Measurements from ENCODE around the gene CACNG8.

CACNG8 gene

DNA sequence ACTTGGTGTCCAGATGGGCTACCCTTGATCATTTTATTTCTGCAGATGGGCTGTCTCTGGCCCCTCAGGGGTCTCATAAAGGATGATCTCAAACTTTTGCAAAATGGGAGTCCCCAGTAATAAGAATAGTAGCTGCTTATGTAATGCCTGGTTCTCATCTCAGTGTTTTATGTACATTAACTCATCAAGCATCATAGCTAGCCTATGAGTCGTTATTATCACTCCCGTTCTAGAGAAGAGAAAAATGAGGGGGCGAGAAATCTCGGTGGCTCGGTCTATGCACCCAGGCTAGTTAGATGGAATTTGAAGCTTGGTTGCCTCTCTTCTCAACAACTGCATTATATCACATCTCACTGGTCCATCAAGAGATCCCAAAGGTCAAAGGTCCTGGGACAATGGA lies 32.1 kb downstream of the CACNG8 start:
- Histone ChIP-seq H3K4me3 (ENCODE audit: low read length) (no peak overlapping the region), H3K27me3 (ENCODE audit: insufficient read depth, low read length) (peaks cover 71% of the 10 kb centered on the region), H3K9ac (ENCODE audit: low read depth, low read length) (no peak overlapping the region), H3K27ac (ENCODE audit: low read length) (no peak overlapping the region), H3K9me3 (ENCODE audit: insufficient read depth, low read depth, low read length) (no peaks in the 10 kb centered on the region), H3K36me3 (ENCODE audit: insufficient read depth, low read depth, low read length) (no peaks in the 10 kb centered on the region), H3K4me1 (ENCODE audit: insufficient read depth, low read length) (peaks cover 4% of the 10 kb centered on the region; the same call in 1 of the 2 replicates)

DNA sequence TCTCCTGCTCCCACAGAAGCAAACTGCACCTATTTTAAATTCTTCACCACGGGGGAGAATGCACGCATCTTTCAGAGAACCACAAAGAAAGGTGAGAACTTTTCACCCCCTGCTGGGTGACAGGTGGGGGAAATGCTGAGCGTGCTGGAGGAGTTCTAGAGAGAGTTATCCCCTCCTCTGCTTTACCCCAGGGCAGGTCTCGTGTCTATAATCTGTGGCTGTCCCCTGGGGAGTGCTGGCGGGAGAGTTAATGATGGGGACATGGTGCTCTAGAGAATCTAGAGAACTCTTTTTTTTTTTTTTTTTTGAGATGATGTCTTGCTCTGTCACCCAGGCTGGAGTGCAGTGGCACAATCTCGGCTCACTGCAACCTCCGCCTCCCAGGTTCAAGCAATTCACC lies 35.5 kb downstream of the CACNG8 start:
- Histone ChIP-seq H3K9me3 (ENCODE audit: insufficient read depth, low read depth, low read length) (no peaks in the 10 kb centered on the region), H3K9ac (ENCODE audit: low read depth, low read length) (no peak overlapping the region), H3K4me1 (ENCODE audit: insufficient read depth, low read length) (peaks cover 4% of the 10 kb centered on the region; the same call in 1 of the 2 replicates), H3K36me3 (ENCODE audit: insufficient read depth, low read depth, low read length) (no peaks in the 10 kb centered on the region), H3K27me3 (ENCODE audit: insufficient read depth, low read length) (peaks cover 66% of the 10 kb centered on the region), H3K4me3 (ENCODE audit: low read length) (no peak overlapping the region), H3K27ac (ENCODE audit: low read length) (no peak overlapping the region)

DNA sequence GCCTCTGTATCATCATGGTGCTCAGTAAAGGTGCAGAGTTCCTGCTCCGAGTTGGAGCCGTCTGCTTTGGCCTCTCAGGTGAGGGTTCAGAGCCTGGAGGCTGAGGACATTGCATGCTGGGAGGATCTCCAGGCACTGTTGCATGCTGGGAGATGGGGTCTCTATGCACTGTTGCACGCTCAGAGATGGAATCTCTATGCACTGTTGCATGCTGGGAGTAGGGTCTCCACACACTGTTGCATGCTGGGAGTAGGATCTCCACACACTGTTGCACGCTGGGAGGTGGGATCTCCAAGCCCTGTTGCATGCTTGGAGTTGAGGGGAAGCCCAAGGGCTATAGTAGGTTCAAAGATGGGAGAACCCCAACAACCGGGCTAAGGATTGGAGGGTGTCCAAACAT lies 37.0 kb downstream of the CACNG8 start:
- H3K4me1 ChIP-seq (ENCODE audit: insufficient read depth, low read length): peaks cover 4% of the 10 kb centered on the region; the same call in 1 of the 2 replicates
- H3K27ac ChIP-seq (ENCODE audit: low read length): no peak overlapping the region
- H3K4me3 ChIP-seq (ENCODE audit: low read length): no peak overlapping the region
- H3K9me3 ChIP-seq (ENCODE audit: insufficient read depth, low read depth, low read length): no peaks in the 10 kb centered on the region
- H3K27me3 ChIP-seq (ENCODE audit: insufficient read depth, low read length): peaks cover 52% of the 10 kb centered on the region
- no peaks in the 10 kb centered on the region for H3K36me3 ChIP-seq (ENCODE audit: insufficient read depth, low read depth, low read length)
- H3K9ac ChIP-seq (ENCODE audit: low read depth, low read length): no peak overlapping the region

DNA sequence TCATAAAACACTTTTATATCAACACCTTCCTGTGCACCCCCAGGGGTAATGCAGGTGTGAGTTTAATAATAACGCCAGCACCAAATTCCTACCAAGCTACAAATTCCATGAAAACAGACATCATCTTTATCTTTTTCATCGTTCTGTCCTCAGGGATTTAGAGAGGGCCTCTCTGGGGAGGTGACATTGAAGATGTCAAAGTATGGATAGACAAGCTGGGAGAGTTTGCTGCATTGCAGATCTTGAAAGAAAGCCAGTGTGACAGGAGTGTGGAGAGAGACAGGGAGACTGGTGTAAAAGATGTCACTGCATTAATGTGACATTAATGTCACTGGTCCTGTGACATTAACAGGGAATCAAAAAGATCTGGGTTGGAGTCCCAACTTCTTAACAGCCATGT lies 38.8 kb downstream of the CACNG8 start:
- Histone ChIP-seq H3K27ac (ENCODE audit: low read length) (no peak overlapping the region), H3K27me3 (ENCODE audit: insufficient read depth, low read length) (peaks cover 36% of the 10 kb centered on the region), H3K36me3 (ENCODE audit: insufficient read depth, low read depth, low read length) (no peaks in the 10 kb centered on the region)

DNA sequence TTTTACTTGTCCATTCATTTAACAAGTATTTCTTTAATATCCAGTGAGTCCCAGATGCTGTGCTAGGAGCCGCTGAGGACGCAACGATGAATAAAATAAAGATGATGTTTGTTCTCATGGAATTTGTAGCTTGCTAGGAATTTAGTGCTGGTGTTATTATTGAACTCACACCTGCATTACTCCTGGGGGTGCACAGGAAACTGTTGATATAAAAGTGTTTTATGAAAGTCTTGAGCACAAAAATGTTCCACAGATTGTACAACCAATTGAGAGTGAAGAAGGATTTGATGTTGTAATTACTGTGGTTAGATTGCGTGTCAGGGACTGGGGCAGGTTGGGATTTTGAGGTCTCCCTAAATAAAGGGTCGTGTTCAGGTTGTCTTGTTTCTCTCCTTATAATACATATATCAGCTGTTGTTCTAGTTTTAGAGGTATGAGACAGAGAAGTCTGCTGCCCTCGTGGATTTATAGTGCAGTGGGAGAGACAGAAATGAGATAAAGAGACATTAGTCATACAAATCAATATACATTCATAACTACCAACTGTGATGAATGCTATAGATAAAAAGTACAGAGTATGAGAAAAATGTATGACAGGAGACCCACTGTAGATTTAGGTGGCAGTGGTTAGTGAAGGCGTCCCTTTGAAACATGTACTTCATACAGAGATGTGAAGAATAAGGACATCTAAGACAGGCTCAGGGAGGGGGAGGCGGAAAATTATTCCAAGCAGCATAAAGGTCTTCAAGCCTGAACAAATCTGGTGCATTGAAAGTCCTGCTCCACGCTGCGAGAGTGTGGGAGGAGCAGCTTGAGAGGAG lies 40.0 kb downstream of the CACNG8 start:
- Histone ChIP-seq H3K27ac (ENCODE audit: low read length) (no peak overlapping the region), H3K9ac (ENCODE audit: low read depth, low read length) (no peak overlapping the region), H3K4me3 (ENCODE audit: low read length) (no peak overlapping the region), H3K27me3 (ENCODE audit: insufficient read depth, low read length) (peaks cover 28% of the 10 kb centered on the region), H3K36me3 (ENCODE audit: insufficient read depth, low read depth, low read length) (no peaks in the 10 kb centered on the region), H3K4me1 (ENCODE audit: insufficient read depth, low read length) (peaks cover 4% of the 10 kb centered on the region; the same call in 1 of the 2 replicates), H3K9me3 (ENCODE audit: insufficient read depth, low read depth, low read length) (no peaks in the 10 kb centered on the region)

More for the DNA sequence above, 38.8 kb downstream of the CACNG8 start:
- Histone ChIP-seq H3K9me3 (ENCODE audit: insufficient read depth, low read depth, low read length) (no peaks in the 10 kb centered on the region), H3K4me1 (ENCODE audit: insufficient read depth, low read length) (peaks cover 4% of the 10 kb centered on the region; the same call in 1 of the 2 replicates), H3K4me3 (ENCODE audit: low read length) (no peak overlapping the region), H3K9ac (ENCODE audit: low read depth, low read length) (no peak overlapping the region)

DNA sequence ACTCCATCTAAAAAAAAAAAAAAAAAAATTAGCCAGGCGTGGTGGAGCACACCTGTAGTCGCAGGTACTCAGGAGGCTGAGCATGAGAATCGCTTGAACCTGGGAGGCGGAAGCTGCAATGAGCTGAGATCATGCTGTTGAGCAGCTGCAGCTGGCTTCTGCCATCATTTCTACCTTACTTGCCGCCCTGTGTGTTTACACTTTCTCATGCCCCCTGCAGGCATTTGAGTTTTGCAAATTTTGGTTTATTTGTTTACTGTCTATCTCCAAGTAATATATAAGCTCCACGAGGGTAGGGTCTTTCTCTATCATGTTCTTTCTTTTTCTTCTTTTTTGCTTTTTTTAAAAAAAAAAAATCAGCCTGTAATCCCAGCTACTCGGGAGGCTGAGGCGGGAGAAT lies 46.7 kb downstream of the CACNG8 start:
- H3K27ac ChIP-seq (ENCODE audit: low read length): no peak overlapping the region
- H3K4me1 ChIP-seq (ENCODE audit: insufficient read depth, low read length): no peaks in the 10 kb centered on the region

DNA sequence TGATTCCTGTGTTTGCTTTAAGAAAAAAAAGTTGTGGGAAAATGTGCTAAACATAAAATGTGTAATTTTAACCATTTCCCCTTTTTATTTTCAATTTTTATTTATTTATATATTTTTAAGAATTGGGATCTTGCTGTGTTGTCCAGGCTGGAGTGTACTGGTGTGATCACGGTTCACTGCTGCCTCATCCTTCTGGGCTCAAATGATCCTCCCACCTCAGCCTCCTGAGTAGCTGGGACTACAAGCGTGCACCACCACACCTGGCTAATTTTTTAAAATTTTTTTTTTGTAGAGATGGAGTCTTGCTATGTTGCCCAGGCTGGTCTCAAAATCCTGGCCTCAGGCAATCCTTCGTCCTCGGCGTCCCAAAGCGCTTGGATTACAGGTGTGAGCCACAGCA lies 47.7 kb downstream of the CACNG8 start:
- Histone ChIP-seq H3K9ac (ENCODE audit: low read depth, low read length) (no peak overlapping the region), H3K9me3 (ENCODE audit: insufficient read depth, low read depth, low read length) (no peaks in the 10 kb centered on the region), H3K27ac (ENCODE audit: low read length) (no peak overlapping the region), H3K27me3 (ENCODE audit: insufficient read depth, low read length) (no peaks in the 10 kb centered on the region), H3K4me3 (ENCODE audit: low read length) (no peak overlapping the region), H3K36me3 (ENCODE audit: insufficient read depth, low read depth, low read length) (no peaks in the 10 kb centered on the region), H3K4me1 (ENCODE audit: insufficient read depth, low read length) (no peaks in the 10 kb centered on the region)

More for the DNA sequence above, 46.7 kb downstream of the CACNG8 start:
- no peaks in the 10 kb centered on the region for H3K36me3 ChIP-seq (ENCODE audit: insufficient read depth, low read depth, low read length)
- H3K9ac ChIP-seq (ENCODE audit: low read depth, low read length): no peak overlapping the region
- no peak overlapping the region for H3K4me3 ChIP-seq (ENCODE audit: low read length)
- no peaks in the 10 kb centered on the region for H3K27me3 ChIP-seq (ENCODE audit: insufficient read depth, low read length)
- no peaks in the 10 kb centered on the region for H3K9me3 ChIP-seq (ENCODE audit: insufficient read depth, low read depth, low read length)

DNA sequence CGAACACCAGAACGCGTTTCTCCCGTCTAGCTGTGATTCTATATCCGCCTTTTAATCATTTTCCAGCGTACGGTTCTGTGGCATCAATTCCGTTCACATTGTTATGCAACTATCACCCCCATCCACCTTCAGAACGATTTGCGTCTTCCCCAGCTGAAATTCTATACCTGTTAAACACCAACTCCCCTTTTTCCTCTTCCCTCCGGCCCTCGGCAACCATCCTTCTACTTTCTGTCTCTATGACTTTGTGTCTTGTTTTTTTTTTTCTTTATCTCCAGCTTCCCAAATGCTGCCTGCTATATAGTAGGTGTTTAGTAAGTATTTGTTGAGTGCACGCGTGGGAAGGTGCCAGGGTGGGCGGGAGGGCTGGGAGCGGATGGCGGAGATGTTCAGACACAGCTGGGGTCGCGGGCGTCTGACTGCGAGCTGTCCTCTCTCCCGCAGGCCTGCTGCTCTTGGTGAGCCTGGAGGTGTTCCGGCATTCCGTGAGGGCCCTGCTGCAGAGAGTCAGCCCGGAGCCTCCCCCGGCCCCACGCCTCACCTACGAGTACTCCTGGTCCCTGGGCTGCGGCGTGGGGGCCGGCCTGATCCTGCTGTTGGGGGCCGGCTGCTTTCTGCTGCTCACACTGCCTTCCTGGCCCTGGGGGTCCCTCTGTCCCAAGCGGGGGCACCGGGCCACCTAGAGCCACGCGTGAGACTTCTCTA lies 48.9 kb downstream of the CACNG8 start:
- H3K9me3 ChIP-seq (ENCODE audit: insufficient read depth, low read depth, low read length): no peaks in the 10 kb centered on the region
- H3K27me3 ChIP-seq (ENCODE audit: insufficient read depth, low read length): no peaks in the 10 kb centered on the region
- no peaks in the 10 kb centered on the region for H3K36me3 ChIP-seq (ENCODE audit: insufficient read depth, low read depth, low read length)
- H3K9ac ChIP-seq (ENCODE audit: low read depth, low read length): no peak overlapping the region; the same call in 1 of the 2 replicates
- H3K27ac ChIP-seq (ENCODE audit: low read length): no peak overlapping the region
- peak overlapping the region; percentile 40; the same call in 1 of the 2 replicates for H3K4me3 ChIP-seq (ENCODE audit: low read length)
- no peaks in the 10 kb centered on the region for H3K4me1 ChIP-seq (ENCODE audit: insufficient read depth, low read length)

DNA sequence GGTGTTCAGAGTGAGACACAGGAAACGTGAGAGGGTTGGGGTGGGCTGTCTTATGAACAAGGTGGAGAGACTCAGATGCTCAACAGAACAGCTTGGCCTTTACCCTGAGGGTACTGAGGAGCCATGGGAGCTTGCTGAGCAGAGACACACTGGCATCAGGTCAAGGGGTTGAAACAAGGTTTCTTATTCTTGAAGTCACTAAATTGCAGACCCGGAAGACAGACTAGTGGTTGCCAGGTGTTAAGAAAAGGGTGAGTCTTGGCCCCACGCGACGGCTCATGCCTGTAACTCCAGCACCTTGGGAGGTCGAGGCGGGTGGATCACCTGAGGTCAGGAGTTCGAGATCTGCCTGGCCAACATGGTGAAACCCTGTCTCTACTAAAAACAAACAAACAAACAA lies 51.1 kb downstream of the CACNG8 start:
- no peak overlapping the region for H3K27ac ChIP-seq (ENCODE audit: low read length)
- H3K9me3 ChIP-seq (ENCODE audit: insufficient read depth, low read depth, low read length): no peaks in the 10 kb centered on the region

DNA sequence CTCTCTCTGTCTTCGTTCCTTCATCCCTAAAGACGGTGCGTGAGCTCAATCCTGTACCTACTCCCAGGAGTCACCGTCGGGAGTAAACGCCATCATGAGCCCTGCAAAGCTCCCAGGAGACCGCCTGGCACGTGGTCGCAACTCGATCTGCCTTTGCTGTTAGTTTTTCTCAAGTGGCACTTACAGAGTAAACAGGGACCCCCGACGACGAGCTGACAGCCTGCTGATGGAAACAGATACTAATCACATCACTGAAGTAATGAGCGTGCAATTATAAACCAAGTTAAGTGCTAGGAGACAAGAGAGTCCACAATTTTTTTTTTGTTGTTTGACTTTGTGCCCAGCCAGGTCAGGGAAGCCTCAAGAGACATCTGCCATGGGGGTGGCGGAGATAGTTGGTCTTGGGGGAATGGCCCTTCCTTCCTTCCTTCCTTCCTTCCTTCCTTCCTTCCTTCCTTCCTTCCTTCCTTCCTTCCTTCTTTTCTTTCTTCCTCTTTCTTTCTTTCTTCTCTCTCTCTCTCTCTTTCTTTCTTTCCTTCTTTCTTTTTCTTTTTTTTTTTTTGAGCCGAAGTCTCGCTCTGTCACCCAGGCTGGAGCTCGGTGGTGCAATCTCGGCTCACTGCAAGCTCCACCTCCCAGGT lies 52.3 kb downstream of the CACNG8 start:
- Histone ChIP-seq H3K27me3 (ENCODE audit: insufficient read depth, low read length) (no peaks in the 10 kb centered on the region), H3K36me3 (ENCODE audit: insufficient read depth, low read depth, low read length) (no peaks in the 10 kb centered on the region), H3K4me3 (ENCODE audit: low read length) (no peak overlapping the region), H3K9ac (ENCODE audit: low read depth, low read length) (no peak overlapping the region), H3K27ac (ENCODE audit: low read length) (no peak overlapping the region), H3K9me3 (ENCODE audit: insufficient read depth, low read depth, low read length) (no peaks in the 10 kb centered on the region), H3K4me1 (ENCODE audit: insufficient read depth, low read length) (no peaks in the 10 kb centered on the region)

More for the DNA sequence above, 51.1 kb downstream of the CACNG8 start:
- H3K4me1 ChIP-seq (ENCODE audit: insufficient read depth, low read length): no peaks in the 10 kb centered on the region
- H3K9ac ChIP-seq (ENCODE audit: low read depth, low read length): no peak overlapping the region
- H3K27me3 ChIP-seq (ENCODE audit: insufficient read depth, low read length): no peaks in the 10 kb centered on the region
- H3K36me3 ChIP-seq (ENCODE audit: insufficient read depth, low read depth, low read length): no peaks in the 10 kb centered on the region
- H3K4me3 ChIP-seq (ENCODE audit: low read length): no peak overlapping the region

DNA sequence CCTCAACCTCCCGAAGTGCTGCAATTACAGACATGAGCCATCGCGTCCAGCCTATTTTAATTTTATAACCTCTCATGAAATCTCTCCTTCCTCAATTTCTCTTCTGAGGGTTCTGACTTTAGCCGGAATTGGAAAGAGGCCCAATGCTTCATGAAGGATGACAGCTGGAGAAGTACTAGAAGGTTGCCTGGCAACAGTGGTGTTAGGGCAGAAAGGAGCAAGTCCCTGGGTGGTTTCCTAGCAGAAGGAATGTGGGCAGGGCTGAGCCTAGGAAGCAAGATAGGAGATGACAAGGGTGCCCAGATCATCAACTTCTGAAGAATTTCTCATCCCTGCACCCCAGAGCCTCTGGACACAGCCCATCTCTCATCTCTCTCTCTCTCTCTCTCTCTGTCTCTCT lies 54.5 kb downstream of the CACNG8 start:
- Histone ChIP-seq H3K27me3 (ENCODE audit: insufficient read depth, low read length) (no peaks in the 10 kb centered on the region), H3K9me3 (ENCODE audit: insufficient read depth, low read depth, low read length) (no peaks in the 10 kb centered on the region), H3K4me1 (ENCODE audit: insufficient read depth, low read length) (no peaks in the 10 kb centered on the region), H3K27ac (ENCODE audit: low read length) (no peak overlapping the region), H3K36me3 (ENCODE audit: insufficient read depth, low read depth, low read length) (no peaks in the 10 kb centered on the region), H3K4me3 (ENCODE audit: low read length) (no peak overlapping the region), H3K9ac (ENCODE audit: low read depth, low read length) (no peak overlapping the region)

All from iPS-20b (cell line).